ENCODE results near the gene CASTOR1.

CASTOR1 gene

GRCh38 chr22:30318799-30319419 lies 29.6 kb upstream of the CASTOR1 start:
- no peak for DNase-seq

- DNase-seq, result no peak
Measured at GRCh38 chr22:30317778-30318177, 28.5 kb upstream of the CASTOR1 start.

- no peak for DNase-seq
Measured at GRCh38 chr22:30315962-30316576, 26.8 kb upstream of the CASTOR1 start.

- DNase-seq, result no peak
Measured at GRCh38 chr22:30314915-30315314, 25.6 kb upstream of the CASTOR1 start.

GRCh38 chr22:30313527-30314363 lies 24.4 kb upstream of the CASTOR1 start:
- no peak for DNase-seq

GRCh38 chr22:30312053-30312452 lies 22.7 kb upstream of the CASTOR1 start:
- DNase-seq, result no peak

GRCh38 chr22:30310881-30311771 lies 21.8 kb upstream of the CASTOR1 start:
- DNase-seq, result peak; percentile 13

GRCh38 chr22:30309951-30310741 lies 20.8 kb upstream of the CASTOR1 start:
- DNase-seq, result no peak

- DNase-seq, result no peak
Measured at GRCh38 chr22:30308518-30309230, 19.4 kb upstream of the CASTOR1 start.

GRCh38 chr22:30308093-30308492 lies 18.8 kb upstream of the CASTOR1 start:
- DNase-seq, result no peak

- DNase-seq, result no peak
Measured at GRCh38 chr22:30307041-30307574, 17.8 kb upstream of the CASTOR1 start.

GRCh38 chr22:30306627-30307011 lies 17.3 kb upstream of the CASTOR1 start:
- no peak for DNase-seq

- DNase-seq, result no peak
Measured at GRCh38 chr22:30305906-30306626, 16.8 kb upstream of the CASTOR1 start.

GRCh38 chr22:30305519-30305905 lies 16.2 kb upstream of the CASTOR1 start:
- no peak for DNase-seq

GRCh38 chr22:30304495-30305244 lies 15.4 kb upstream of the CASTOR1 start:
- DNase-seq, result peak; percentile 61

- no peak for DNase-seq
Measured at GRCh38 chr22:30302810-30303138, 13.5 kb upstream of the CASTOR1 start.

- DNase-seq, result no peak
Measured at GRCh38 chr22:30301995-30302809, 12.9 kb upstream of the CASTOR1 start.

GRCh38 chr22:30299322-30299721 lies 10.0 kb upstream of the CASTOR1 start:
- DNase-seq, result no peak
